Calu3 (cell line): Measurements from ENCODE around the gene EIF2AK3. TPM values are rescaled to one million over a fixed set of nuclear protein-coding genes. Genes with fewer than 3 reads are reported as not detected.

Experiments used
- BruUV-seq: library from RNA; stranded (reverse); fragments of 400-500 nt; replicated peaks from 2 replicates; lab custom pipeline; 2021; lab: Mats Ljungman, UMichigan
- CTCF ChIA-PET: fragments of 300-600 bp; sonication (Branson Sonifier 250); formaldehyde crosslinking; loops from one replicate; lab custom pipeline; 2022; ENCODE audit warnings: antibody characterized with exemption; lab: Charles Lee
- DNase-seq: peaks from one replicate; pipeline ENCODE4 v3.0.0; 2022
- H3K27ac Mint-ChIP-seq: one replicate; pipeline ENCODE4 v1.8.0; 2022; ENCODE audit warnings: mixed read lengths; ENCODE audit not compliant: unreplicated experiment
- H3K27me3 Mint-ChIP-seq: one replicate; pipeline ENCODE4 v1.8.0; 2022; ENCODE audit warnings: mixed read lengths; ENCODE audit not compliant: unreplicated experiment
- H3K36me3 Mint-ChIP-seq: one replicate; pipeline ENCODE4 v1.8.0; 2022; ENCODE audit warnings: mild to moderate bottlenecking, moderate library complexity, mixed read lengths; ENCODE audit not compliant: insufficient read depth, unreplicated experiment
- H3K4me1 Mint-ChIP-seq: one replicate; pipeline ENCODE4 v1.8.0; 2022; ENCODE audit warnings: mild to moderate bottlenecking, low read depth, mixed read lengths; ENCODE audit not compliant: unreplicated experiment
- H3K4me3 Mint-ChIP-seq: one replicate; pipeline ENCODE4 v1.8.0; 2022; ENCODE audit warnings: mild to moderate bottlenecking, low read depth, moderate library complexity, mixed read lengths; ENCODE audit not compliant: unreplicated experiment
- H3K9me3 Mint-ChIP-seq: one replicate; pipeline ENCODE4 v1.8.0; 2022; ENCODE audit warnings: low read depth, mixed read lengths; ENCODE audit not compliant: unreplicated experiment
- intact Hi-C: fragments of 100-400 bp; cut with micrococcal nuclease; formaldehyde crosslinking; loops from one replicate; pipeline ENCODE4 v1.10.0; 2022; ENCODE audit not compliant: unreplicated experiment
- total RNA-seq: library from RNA; stranded (reverse); gene quantifications from 2 replicates; pipeline ENCODE4 v1.2.3, GENCODE V29; 2022
- TF ChIP-seq, protein P1 (sequence below): fragments of 200-600 bp; IDR thresholded peaks from one replicate; pipeline ENCODE4 v1.8.0; 2022; ENCODE audit warnings: antibody characterized with exemption; ENCODE audit not compliant: unreplicated experiment

EIF2AK3 gene
- total RNA-seq, 1 experiment from 2014 or later: 17.4 TPM

- Mint-ChIP-seq H3K4me1 (peaks cover 12% of the 10 kb centered on the region), H3K4me3 (no peak overlapping the region), H3K9me3 (no peaks in the 10 kb centered on the region), H3K36me3 (no peaks in the 10 kb centered on the region), H3K27ac (no peak overlapping the region), H3K27me3 (peaks cover 27% of the 10 kb centered on the region)
- no TSS peak for BruUV-seq
- CTCF ChIA-PET: interaction anchor here (0.5 to 1.5 kb wide), 8 partner anchors 10 to 485 kb away, joined by 3 to 10 read pairs (median 4); partner anchors contain the start of gene EIF2AK3
- intact Hi-C loops: loop anchor here (1.0 to 2.0 kb wide), 2 partner anchors 43 to 78 kb away; partner anchors contain the start of gene EIF2AK3
- TF ChIP-seq, protein P1, sequence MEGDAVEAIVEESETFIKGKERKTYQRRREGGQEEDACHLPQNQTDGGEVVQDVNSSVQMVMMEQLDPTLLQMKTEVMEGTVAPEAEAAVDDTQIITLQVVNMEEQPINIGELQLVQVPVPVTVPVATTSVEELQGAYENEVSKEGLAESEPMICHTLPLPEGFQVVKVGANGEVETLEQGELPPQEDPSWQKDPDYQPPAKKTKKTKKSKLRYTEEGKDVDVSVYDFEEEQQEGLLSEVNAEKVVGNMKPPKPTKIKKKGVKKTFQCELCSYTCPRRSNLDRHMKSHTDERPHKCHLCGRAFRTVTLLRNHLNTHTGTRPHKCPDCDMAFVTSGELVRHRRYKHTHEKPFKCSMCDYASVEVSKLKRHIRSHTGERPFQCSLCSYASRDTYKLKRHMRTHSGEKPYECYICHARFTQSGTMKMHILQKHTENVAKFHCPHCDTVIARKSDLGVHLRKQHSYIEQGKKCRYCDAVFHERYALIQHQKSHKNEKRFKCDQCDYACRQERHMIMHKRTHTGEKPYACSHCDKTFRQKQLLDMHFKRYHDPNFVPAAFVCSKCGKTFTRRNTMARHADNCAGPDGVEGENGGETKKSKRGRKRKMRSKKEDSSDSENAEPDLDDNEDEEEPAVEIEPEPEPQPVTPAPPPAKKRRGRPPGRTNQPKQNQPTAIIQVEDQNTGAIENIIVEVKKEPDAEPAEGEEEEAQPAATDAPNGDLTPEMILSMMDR: peak; percentile 46
- DNase-seq: peak; percentile 54
Observed at GRCh38 chr2:88669482-88670214, 42.4 kb upstream of the EIF2AK3 start.

GRCh38 chr2:88668862-88669261 is 41.6 kb upstream of the EIF2AK3 start:
- intact Hi-C loops: loop anchor here (1.0 to 2.0 kb wide), 2 partner anchors 42 to 78 kb away; partner anchors contain the start of gene EIF2AK3
- TF ChIP-seq, protein P1: no peak

GRCh38 chr2:88667219-88667618 is 40.0 kb upstream of the EIF2AK3 start:
- no TSS peak for BruUV-seq
- Mint-ChIP-seq H3K4me3 (no peak overlapping the region), H3K27ac (no peak overlapping the region), H3K9me3 (no peaks in the 10 kb centered on the region), H3K4me1 (peaks cover 12% of the 10 kb centered on the region), H3K27me3 (peaks cover 16% of the 10 kb centered on the region), H3K36me3 (no peaks in the 10 kb centered on the region)
- CTCF ChIA-PET: no interaction called here
- TF ChIP-seq, protein P1: no peak
- intact Hi-C loops: no loop called here
- no peak for DNase-seq

More at GRCh38 chr2:88668862-88669261, 41.6 kb upstream of the EIF2AK3 start:
- Mint-ChIP-seq H3K4me3 (no peak overlapping the region), H3K27me3 (peaks cover 19% of the 10 kb centered on the region), H3K4me1 (peaks cover 12% of the 10 kb centered on the region), H3K27ac (no peak overlapping the region), H3K36me3 (no peaks in the 10 kb centered on the region), H3K9me3 (no peaks in the 10 kb centered on the region)
- no TSS peak for BruUV-seq
- no peak for DNase-seq
- CTCF ChIA-PET: interaction anchor here (1.0 to 1.5 kb wide), 4 partner anchors 9 to 78 kb away, joined by 3 to 10 read pairs (median 6); no protein-coding TSS in a partner anchor

DNA sequence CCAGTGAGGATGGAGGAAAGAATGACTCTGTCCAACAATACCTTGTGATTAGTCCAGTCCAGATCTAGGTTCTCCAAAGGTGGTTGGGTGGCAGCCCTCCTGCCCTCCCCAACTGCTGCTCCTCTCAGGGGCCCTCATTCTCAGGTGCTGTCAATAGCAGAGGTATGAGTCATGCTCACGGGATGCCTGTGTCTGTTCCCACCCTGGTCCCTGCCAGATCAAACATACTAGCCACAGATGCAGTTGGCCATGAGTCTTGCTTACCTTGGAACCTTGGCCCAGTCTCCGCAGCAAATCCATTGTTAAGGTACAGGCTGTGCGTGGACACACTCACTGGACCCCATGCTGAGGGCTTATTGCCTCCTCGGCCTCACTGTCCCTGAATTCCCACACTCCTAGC is 39.3 kb upstream of the EIF2AK3 start:
- H3K9me3 Mint-ChIP-seq: no peaks in the 10 kb centered on the region
- no peak overlapping the region for H3K4me3 Mint-ChIP-seq
- peak; percentile 11 for DNase-seq
- no peak overlapping the region for H3K27ac Mint-ChIP-seq
- TF ChIP-seq, protein P1: no peak
- CTCF ChIA-PET: no interaction called here
- BruUV-seq: no TSS peak
- H3K36me3 Mint-ChIP-seq: no peaks in the 10 kb centered on the region
- peaks cover 16% of the 10 kb centered on the region for H3K27me3 Mint-ChIP-seq
- H3K4me1 Mint-ChIP-seq: peaks cover 12% of the 10 kb centered on the region
- intact Hi-C loops: no loop called here
